GM21526 (cell line): ENCODE measurements around the gene MACROH2A1.

Experiments
- ATAC-seq: cut with Tn5 transposase; IDR thresholded peaks from one replicate; pipeline ENCODE4 v1.9.1; 2021; ENCODE audit warnings: moderate library complexity; ENCODE audit not compliant: unreplicated experiment, low FRiP score

Gene MACROH2A1

GRCh38 chr5:135296900-135297816, 101.9 kb downstream of the MACROH2A1 start:
- ATAC-seq = no peak

GRCh38 chr5:135295852-135296251, 103.2 kb downstream of the MACROH2A1 start:
- no peak for ATAC-seq

DNA sequence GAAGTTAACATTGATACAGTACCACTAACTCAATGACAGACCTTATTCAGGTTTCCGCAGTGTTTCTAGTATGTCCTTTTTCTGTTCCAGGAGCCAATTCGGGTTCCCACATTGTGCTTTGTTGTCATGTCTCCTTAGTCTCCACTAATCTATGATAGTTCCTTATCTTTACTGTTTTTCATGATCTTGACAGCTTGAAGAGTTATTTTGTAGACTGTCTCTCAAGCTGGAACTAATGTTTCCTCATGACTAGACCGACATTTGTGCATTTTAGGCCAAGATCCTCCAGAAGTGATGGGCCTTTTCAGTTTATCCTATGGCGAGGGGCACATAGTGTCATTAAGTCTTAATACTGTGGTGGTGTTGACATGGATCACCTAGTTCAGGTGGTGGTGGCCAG, 104.2 kb downstream of the MACROH2A1 start:
- no peak for ATAC-seq

DNA sequence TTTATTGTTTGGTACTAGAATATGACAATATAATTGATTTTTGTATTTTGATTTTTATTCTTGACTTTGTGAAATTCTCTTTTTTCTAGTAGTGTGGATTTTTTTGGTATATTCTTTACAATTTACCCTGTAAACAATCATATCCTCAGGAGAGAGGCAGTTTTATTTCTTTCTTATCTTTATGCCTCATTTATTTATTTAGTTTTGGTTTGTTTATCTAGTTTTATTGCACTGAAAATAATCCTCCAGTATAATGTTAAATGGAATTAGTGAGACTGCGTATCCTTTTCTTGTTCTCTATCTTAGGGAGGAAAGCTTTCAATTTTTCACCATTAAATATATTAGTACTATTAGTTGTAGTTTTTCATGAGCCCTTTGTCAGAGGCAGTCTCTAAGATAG, 109.4 kb downstream of the MACROH2A1 start:
- no peak for ATAC-seq

DNA sequence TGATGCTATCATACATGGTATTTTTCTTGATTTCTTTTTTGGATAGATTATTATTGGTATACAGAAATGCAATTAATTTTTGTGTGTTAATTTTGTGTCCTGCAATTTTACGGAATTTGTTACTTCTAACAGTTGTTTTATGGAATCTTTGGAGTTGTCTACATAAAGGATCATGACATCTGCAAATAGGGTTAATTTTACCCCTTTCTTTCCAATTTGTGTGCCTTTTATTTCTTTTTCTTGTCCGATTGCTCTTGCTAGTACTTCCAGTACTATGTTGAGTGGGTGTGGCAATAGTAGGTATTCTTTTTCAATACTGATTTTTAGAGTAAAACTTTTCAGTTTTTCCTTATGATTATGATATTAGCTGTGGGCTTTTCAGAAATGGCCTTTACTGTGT, 111.5 kb downstream of the MACROH2A1 start:
- no peak for ATAC-seq
